Neutrophil (primary cell): ENCODE results near the gene EIF3D.

ENCODE experiments used
- H3K27ac ChIP-seq: fragments of 200-600 bp; sonication (generic); 2 replicates; pipeline ENCODE4 v1.5.1; 2016; ENCODE audit warnings: mild to moderate bottlenecking, moderate library complexity
- H3K27me3 ChIP-seq: fragments of 200-600 bp; sonication (generic); 2 replicates; pipeline ENCODE4 v1.6.0; 2016; ENCODE audit warnings: mild to moderate bottlenecking
- H3K36me3 ChIP-seq: fragments of 200-600 bp; sonication (generic); 2 replicates; pipeline ENCODE4 v1.5.1; 2017
- H3K4me1 ChIP-seq, 2 experiments: fragments of 200-600 bp in 1 of 2; sonication (generic) in 1 of 2; 1 replicate in 1 of 2; 2 replicates in 1 of 2; pipeline versions ENCODE4 v1.5.1 to v1.6.1; 2013 to 2016; ENCODE audit warnings: low read depth in 1 of 2, low read length in 1 of 2, mild to moderate bottlenecking in 1 of 2, moderate library complexity in 1 of 2; ENCODE audit not compliant: control insufficient read depth in 1 of 2, insufficient read depth in 1 of 2
- H3K4me3 ChIP-seq, 2 experiments: fragments of 200-600 bp in 1 of 2; sonication (generic) in 1 of 2; 1 replicate in 1 of 2; 2 replicates in 1 of 2; pipeline ENCODE4 v1.5.1; 2013 to 2016; ENCODE audit warnings: low read depth in 1 of 2, low read length in 1 of 2, mild to moderate bottlenecking in 1 of 2, moderate library complexity in 1 of 2
- H3K9me3 ChIP-seq: fragments of 200-600 bp; sonication (generic); 2 replicates; pipeline ENCODE4 v1.5.1; 2016
- CTCF ChIP-seq: fragments of 200-600 bp; sonication (generic); IDR thresholded peaks from 2 replicates; pipeline ENCODE4 v1.5.1; 2016; ENCODE audit warnings: antibody characterized with exemption

EIF3D gene

GRCh38 chr22:36467946-36468345 lies 61.0 kb downstream of the EIF3D start:
- Histone ChIP-seq H3K27ac (peak overlapping the region; percentile 58), H3K4me3 (no peak overlapping the region), H3K27me3 (no peaks in the 10 kb centered on the region), H3K36me3 (no peaks in the 10 kb centered on the region), H3K9me3 (no peaks in the 10 kb centered on the region), H3K4me1 (peaks cover 34 to 50% of the 10 kb centered on the region in 2 experiments)
- TF ChIP-seq CTCF = no peak

- Histone ChIP-seq H3K9me3 (no peaks in the 10 kb centered on the region), H3K4me1 (peaks cover 34 to 48% of the 10 kb centered on the region in 2 experiments), H3K4me3 (no peak overlapping the region), H3K36me3 (no peaks in the 10 kb centered on the region), H3K27ac (peak overlapping the region; percentile 58), H3K27me3 (no peaks in the 10 kb centered on the region)
- no peak for TF ChIP-seq CTCF
Measured at GRCh38 chr22:36467042-36467810, 61.7 kb downstream of the EIF3D start.

GRCh38 chr22:36466258-36466657 lies 62.7 kb downstream of the EIF3D start:
- no peak overlapping the region for H3K27ac ChIP-seq
- TF ChIP-seq CTCF = no peak
- H3K27me3 ChIP-seq = no peaks in the 10 kb centered on the region

DNA sequence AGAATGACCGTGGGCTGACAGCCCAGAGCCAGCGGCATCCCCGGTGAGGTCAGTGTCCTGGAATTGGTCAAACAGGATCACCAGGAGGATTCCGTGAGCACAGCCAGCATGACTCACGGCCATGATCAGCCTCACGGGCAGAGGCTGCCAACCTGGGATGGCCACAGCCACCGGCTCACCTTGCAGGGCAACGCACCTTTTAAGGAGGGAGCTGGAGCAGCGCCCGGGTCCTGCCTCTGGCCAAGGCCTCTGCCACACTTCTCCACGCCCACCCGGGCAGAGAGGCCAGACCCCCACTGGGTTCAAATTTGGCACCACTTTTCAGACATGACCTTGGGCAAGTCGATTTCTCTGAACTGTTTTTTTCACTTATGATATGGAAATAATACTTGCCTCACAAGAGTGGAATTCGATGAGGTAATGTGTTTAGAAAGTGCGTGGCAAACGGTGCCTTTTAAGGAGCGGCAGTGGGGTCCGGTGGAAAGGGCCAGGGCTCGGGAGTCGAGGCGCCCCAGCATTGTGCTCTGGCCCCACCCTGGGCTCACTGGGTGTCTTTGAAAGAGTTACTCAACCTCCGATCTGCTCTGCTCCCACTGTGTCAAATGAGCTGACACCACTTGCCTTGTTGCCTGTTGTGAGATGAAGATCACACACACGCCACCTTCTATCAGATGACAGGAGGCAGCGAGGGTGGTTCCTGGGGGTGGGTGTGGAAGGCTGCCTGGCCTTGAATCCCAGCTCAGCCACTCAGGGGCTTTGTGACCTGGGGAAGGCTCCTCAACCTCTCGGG lies 63.5 kb downstream of the EIF3D start:
- no peaks in the 10 kb centered on the region for H3K36me3 ChIP-seq
- H3K4me3 ChIP-seq = no peak overlapping the region
- H3K4me1 ChIP-seq = peaks cover 29 to 46% of the 10 kb centered on the region in 2 experiments
- no peak for TF ChIP-seq CTCF
- no peaks in the 10 kb centered on the region for H3K9me3 ChIP-seq
- no peaks in the 10 kb centered on the region for H3K27me3 ChIP-seq
- no peak overlapping the region for H3K27ac ChIP-seq

More at GRCh38 chr22:36466258-36466657, 62.7 kb downstream of the EIF3D start:
- no peak overlapping the region for H3K4me3 ChIP-seq
- H3K36me3 ChIP-seq = no peaks in the 10 kb centered on the region
- peaks cover 34 to 48% of the 10 kb centered on the region in 2 experiments for H3K4me1 ChIP-seq
- no peaks in the 10 kb centered on the region for H3K9me3 ChIP-seq

GRCh38 chr22:36464715-36465231 lies 64.2 kb downstream of the EIF3D start:
- peaks cover 23 to 40% of the 10 kb centered on the region in 2 experiments for H3K4me1 ChIP-seq
- TF ChIP-seq CTCF = no peak
- H3K27me3 ChIP-seq = no peaks in the 10 kb centered on the region
- no peak overlapping the region for H3K27ac ChIP-seq
- H3K9me3 ChIP-seq = no peaks in the 10 kb centered on the region
- H3K36me3 ChIP-seq = no peaks in the 10 kb centered on the region
- H3K4me3 ChIP-seq = no peak overlapping the region
